Left renal cortex interstitium (tissue), 4 donors: ENCODE measurements around the gene PRR5. TPM values are rescaled to one million over a fixed set of nuclear protein-coding genes. Genes with fewer than 3 reads are reported as not detected.

Experiments
- DNase-seq, 4 donors: peaks; one replicate each; pipeline ENCODE4 v3.0.0-alpha.2; 2013; ENCODE audit warnings: low read depth in 4 of 4, low spot score in 2 of 4, missing footprints in 1 of 4
- polyA plus RNA-seq, 4 donors: library from polyadenylated mRNA; unstranded; fragments of 120-200 nt; gene quantifications; one replicate each; pipeline ENCODE4 v1.2.1, GENCODE V29; 2013; ENCODE audit not compliant: insufficient read length in 4 of 4

The PRR5 gene
- polyA plus RNA-seq, 4 donors: 22.3 to 39.1 (median 32.1) TPM

DNA sequence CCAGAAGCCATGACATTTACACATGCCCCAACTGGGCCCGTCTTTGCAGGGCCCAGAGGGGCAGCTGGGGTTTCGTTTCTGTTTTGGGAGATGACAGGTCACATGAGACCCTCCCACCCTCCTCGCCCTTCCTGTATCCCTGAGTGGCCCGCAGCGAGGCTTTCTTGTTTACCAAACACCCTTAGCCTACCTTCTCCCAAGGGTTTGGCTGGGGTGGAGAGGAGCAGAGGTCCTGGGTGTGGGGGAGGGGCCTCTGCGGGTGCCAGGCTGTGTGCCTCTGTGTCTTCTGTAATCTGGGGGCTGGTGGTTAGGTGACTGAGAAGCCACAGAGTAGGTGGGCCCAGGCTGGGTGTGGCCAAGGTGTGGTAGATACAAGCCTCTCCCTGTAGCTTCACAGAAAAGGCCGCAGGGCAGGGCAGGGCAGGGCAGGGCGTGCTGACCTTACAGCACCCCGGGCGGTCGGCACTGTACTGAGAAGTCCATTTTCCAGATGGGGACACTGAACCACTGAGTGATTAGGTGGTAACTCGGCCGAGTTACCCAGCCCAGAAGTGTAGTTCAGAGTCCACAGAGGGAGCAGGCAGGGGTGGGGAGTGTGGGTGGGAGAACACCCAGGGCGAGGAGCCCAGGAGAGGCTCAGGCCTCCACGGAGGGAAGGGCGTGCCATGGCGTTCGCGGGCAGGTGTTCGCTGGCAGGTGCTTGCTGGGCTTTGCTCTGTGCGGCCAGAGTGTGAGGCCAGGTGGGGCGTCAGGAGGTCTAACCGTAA, 8.7 kb downstream of the PRR5 start:
- DNase-seq: no peak

DNA sequence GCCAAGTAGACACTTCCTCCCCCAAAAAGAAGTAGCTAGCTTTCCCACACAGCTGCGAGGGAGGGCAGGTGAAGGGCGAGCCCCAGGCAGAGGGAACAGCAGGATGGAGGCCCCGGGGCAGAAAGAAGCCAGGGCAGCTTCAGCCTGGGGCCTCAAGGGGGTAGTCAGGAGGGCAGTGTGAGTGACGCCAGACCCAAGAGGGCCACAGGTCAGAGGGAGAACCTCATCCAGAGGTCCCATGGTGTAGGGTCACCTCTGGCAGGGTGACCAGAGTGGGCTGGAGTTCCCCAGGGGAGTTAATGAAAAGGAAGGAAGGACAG, 9.2 kb downstream of the PRR5 start:
- DNase-seq: no peak

DNA sequence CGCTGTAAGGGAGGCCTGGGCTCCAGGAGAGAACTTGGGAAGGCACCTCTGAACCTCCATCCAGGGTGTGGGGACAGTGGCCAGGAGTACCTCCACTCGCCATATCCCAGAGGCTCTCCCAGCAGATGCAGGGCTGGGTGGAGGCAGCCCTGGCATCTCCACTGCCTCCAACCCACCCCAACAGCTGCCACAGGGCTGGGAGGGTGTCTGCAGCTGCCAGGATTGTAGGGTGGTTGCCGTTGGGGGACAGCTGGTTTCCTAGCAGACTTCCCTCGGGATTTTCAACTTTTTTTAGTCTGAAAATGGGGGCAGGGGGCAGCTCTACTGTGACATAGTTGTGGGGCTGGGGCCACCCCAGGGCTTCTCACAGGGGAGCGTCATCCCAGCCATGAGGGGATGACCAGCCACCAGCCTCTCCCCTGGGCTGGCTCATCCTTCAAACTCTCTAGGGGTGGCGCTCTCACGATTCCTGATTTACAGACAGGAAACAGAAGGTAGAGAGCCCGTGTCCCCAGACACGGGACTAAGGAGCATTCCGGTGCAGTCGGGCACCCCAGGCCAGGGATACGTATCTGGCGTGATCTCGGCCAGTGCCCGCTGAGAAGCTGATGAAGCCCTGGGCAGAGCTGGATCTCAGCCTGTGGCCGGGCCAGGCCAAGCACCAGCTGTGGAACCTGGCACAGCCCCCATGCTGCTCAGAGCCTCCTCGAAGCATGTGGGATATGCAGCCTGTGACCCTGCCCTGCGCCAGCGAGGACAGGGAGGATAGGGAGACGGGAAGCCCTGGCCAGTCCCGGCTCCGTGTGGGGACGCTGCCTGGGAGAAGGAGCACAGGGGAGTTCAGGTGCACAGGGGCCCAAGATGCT, 9.9 kb downstream of the PRR5 start:
- DNase-seq: no peak

DNA sequence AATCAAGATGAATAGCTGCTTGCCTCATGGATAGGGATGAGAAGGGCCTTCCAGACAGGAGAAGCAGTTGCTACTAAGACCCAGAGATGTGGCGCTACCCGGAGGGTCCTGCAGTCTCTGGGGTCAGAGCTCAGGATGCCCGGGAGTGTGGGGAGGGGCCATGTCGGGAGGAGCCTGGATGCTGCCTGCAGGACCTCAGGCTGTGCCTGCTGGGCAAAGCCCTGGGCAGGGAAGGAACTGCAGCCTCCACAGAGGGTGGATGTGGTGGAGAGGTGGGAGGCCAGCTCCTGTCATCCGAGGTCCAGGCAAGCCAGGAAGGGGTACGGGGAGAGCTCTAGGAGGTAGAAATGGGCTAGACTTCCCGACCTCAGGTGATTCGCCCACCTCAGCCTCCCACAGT, 11.0 kb downstream of the PRR5 start:
- DNase-seq: no peak

DNA sequence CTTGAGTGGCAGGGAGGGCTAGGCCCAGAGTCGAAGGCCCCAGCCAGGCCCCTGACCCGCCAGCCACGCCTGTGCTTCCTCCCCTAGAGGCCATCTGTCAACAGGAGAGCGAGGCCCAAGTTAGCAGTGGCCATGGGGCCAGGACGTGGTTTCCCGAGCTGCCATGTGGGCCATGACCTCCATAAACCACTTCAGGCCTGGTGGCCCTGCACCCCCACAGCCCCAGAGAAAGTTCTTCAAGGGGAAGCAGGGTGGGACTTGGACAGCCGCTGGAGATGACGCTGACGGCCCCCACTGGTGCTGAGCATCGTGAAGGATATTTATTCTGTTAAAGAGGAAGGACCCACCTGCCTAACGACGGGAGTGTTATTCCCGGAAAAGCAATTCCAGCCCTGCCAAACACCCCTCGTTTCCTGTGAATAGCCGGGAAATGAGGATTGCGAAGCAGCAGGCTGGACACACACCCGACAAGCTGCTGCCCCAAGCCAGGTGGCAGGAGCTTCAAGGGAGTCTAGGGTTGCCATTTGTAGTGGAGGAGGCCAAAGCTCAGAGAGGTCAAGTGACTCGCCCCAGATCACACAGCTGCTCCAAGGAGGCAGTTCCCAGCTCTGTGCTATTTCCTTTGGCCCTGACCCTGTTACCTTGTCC, 12.8 kb downstream of the PRR5 start:
- DNase-seq: no peak

DNA sequence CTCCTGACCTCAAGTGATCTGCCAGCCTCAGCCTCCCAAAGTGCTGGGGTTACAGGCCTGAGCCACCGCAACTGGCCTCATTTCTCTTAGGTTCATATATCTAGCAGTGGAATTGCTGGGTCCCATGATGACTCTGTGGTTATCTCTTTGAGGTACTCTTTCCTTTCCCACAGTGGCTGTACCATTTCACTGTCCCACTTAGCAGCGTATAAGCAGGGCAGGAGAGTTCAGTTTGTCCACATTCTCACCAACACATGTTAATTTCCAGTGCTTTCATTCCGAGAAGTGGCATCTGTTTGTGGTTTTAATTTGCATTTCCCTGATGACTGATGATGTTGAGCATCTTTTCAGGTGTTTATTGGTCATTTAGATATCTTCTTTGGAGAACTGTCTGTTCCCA, 16.4 kb downstream of the PRR5 start:
- DNase-seq: no peak

DNA sequence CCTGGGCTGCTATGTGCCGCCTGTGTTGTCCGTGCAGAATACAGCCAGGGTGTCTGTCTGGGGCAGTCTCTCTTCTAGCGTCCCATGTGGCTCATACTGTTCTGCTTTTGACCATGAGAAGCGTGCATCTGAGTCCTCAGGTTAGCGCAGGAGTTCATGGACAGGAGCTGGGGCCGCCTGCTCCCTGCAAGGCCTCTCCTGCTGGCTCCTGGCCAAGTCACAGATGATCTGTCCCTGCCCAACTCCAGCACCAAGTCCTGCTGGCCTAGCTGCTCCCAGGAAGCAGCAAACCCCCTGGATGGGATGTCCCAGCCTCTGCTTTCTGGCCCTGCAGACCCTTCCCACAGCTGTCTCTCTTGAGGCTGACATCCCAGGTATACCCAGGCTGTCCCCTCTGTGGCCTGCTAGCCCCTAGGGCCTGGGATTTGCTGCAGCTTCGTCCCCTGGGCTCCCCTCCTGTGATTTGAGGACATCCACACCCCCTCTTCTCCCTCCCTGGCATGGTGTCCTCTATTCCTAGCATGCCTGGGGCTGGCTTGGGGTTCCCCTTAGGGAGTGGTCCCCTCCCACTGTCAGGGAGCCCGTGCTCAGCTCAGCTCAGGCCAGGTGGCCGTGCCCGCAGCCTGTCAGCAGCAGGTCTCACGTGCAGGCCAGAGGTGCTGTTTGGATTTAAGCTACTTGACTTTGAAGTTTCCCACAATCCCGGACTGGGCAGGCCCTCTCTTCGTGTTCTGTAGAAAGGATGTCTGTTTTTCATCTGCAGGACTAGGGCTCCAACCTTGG, 17.8 kb downstream of the PRR5 start:
- no peak for DNase-seq

DNA sequence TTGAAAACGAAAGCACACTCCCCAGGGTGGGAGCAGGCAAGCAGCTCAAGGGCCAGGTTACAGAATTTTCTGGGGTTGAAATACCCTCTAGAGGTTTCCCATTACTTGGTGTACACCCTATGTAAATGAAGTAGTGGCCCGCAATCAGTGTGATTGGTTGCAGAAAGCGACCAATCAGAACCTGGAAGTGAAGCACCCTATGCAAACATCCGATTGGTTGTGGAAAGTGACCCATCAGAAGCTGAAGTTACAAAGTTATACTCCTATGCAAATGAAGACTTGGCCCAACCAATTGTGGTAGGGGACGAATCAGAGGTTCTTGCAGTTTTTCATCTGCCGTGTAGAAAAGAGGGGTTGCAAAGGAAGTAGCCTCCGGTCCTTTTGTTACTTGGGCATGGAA, 19.2 kb downstream of the PRR5 start:
- DNase-seq: no peak

DNA sequence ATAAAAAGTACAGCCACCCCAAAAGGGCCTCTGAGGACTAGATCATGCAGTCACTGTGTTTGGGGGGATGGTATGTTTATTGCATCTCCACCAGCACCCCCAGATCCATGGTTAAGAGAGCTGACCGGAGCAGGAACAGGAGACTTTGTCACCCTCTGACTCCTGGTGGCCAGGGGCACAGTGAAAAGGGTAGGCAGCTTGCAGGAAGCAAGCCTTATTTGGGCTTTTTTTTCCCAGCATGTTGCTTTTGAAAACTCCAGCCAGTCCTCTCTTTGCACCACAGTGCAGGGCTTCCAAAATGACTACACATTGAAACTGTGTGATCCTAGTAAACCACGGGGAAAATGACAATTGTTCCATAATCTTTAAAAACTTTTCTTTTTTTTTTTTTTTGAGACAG, 20.6 kb downstream of the PRR5 start:
- DNase-seq: no peak

DNA sequence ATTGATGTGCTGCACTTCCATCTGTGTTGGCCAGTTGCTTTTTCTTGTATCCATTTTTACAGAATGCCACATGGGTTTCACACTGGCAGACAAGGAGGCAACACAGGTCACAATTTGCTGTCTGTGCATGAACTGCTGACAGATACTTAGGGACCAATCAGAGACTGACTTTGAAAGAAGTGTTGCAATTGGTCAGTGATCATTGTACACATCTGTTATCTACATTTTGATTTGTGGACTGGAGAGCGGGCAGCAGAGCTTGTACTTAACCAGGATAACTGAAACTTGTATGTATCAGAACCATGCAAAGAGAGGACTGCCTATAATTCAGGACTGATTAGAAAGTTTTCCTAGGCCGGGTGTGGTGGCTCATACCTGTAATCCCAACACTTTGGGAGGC, 21.8 kb downstream of the PRR5 start:
- DNase-seq: no peak

DNA sequence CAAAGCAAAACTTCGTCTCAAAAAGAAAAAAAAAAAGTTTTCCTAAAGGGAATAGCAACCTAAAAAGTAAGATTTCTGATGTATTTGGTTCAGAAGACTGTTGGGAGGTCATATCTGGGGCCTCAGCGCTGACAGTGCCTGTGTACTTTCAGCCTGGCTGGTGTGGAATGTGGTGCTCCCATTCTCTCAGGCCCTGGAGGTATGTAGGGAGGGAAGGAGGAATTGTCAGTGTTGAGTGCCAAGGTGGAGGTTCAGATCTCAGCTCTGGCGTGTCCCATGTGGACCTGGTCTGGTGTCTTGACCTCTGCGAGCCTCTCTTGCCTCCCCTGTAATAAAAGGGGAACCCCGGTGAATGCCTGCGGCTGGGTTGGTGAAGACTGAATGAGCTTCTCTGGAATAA, 22.4 kb downstream of the PRR5 start:
- DNase-seq: no peak

DNA sequence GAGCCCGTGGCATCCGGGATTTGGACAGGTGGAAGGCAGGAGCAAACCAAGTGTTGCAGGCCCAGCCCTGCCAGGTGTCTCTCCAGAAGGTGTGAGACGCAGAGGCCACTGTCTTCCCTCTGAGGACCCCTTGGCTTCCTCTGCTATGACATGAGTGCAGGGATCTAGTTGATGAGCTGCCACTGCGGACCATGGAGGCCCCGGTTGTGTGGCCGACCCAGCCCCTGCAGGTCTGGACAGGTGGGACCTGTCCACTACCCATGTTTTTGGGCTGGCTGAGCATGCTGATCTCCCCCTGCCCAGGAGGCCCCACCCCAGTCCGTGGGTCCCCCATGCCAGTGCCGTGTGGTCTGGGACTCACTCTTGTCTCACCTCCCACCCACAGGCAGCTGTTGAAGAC, 22.9 kb downstream of the PRR5 start:
- no peak for DNase-seq

DNA sequence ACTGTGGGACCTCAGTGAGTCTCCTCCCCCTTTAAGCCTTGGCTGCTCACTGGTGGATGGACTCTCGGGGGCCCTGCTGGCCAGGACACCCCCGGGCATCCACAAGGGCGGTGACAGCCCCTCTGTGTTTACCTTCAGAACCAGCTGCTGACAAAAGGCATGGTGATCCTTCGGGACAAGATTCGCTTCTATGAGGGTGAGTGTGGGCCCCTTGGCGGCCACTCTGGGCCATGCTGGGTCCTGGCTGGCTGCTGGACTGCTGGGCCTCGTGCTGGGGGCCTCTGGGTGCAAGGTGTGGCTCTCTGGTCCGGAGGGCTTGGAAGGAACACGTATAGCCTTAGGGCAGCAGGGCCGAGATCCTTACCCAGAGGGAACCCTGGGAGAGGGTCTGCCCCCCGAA, 24.4 kb downstream of the PRR5 start:
- no peak for DNase-seq

DNA sequence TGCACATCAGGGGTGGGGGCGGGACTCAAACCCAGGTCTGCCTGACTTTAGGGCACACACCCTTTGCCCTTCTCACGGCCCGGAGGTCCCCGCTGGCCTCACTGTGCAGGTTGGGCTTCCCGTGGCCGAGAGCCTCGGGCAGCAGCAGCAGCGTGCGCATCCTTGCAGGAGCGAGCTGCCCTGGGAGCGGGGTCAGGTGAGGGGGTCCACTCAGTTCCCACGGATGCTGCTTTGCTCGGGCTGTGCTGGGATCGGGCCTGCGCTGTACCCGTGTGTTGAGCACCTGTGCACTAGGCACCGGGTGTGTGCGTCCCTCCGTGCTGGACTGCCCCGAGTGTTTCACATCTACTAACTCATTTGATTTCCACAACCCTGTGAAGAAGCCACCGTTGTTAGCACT, 25.1 kb downstream of the PRR5 start:
- DNase-seq: no peak

DNA sequence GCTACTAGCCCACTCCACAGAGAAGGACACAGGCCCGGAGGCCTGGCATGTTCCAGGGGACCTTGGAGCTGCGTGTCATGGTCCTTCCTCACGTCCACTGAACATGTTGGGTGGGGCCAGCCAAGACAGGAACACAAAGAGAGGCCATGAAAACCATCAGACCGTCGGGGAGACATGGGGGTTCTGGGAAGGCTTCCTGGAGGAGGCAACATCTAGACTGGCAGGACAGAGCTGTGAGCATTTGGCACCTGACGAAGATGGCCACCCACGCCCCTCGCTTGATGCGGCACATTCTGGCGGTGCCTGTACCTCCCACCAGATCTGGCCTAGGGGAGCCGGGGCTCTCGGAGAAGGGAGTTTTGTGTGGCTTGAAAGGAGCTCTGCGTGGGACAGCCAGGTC, 25.7 kb downstream of the PRR5 start:
- no peak for DNase-seq

DNA sequence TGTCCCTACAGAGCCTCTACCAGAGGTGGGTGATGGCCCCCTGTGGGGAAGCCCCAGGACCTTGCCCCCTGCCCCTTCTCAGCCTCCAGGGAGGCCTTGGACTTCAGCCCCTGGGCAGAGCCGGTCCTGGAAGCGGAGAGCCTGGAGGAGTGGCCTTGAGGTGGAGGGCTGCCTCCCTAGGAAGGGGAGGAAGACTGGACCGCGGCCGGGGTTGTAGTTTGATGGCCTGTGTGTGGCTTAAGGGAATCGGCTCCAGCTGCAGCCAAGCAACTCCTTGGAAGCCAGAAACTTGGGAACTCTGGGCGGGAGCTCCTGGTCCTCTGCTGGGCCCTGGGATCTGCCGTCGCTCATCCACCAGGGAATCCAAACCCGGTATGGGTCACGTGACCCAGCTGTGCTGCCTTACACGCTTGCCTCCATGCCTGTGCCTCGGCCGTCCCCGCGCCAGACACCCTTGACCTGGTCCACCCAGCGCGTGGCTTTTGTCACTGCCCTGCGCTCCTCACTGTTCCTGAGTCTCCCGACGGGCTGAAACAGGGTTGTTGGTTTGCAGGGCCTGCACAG, 26.8 kb downstream of the PRR5 start:
- no peak for DNase-seq

DNA sequence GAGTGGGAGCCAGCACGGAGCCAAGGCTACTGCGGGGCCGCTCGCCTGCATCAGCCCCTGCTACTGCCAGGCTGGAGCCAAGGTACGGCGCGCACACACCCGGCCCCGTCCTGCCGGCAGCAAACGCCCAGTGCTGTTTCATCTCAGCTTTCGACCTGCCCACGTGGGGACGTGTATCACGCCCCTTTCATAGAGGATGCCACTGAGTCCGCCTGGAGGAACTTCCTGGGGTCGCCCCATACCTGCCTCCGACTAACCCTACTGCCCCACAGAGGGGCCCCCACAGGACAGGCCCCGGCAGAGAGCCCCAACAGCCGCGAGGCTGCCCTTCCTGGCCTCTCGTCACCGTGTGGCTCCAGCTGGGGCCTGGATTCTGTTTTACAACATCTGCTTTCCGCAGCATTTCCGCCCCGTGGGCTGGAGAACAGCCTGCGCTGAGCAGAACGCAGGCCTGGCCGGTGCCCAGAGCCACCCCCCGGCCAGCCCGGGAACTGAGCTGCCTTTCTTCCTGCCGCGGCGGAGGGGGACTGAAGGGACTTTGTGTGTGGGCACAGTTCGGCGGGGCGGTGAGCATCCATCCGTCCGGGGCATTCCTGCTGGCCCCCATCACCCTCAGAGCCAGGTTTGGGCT, 27.5 kb downstream of the PRR5 start:
- peak in 2 of 4 donors; percentile 34 to 69 for DNase-seq

DNA sequence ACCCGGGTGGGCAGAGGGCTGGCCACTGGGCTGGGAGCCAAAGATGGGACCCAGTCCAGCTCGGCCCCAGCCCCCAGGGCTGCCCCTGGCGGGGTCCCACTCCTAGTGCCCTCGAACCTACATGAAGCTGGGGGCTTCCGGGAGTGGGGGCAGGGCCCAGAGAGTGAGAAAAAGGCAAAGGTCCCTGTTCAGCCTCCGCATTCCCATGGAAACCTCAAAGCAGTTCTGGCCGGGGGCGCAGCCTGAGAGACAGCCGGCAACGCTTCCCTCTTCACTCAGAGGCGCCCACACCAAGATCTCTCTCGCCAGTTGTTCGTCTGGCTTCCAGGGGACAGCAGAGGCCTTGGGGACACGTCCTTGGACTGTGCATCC, 28.0 kb downstream of the PRR5 start:
- DNase-seq: no peak

DNA sequence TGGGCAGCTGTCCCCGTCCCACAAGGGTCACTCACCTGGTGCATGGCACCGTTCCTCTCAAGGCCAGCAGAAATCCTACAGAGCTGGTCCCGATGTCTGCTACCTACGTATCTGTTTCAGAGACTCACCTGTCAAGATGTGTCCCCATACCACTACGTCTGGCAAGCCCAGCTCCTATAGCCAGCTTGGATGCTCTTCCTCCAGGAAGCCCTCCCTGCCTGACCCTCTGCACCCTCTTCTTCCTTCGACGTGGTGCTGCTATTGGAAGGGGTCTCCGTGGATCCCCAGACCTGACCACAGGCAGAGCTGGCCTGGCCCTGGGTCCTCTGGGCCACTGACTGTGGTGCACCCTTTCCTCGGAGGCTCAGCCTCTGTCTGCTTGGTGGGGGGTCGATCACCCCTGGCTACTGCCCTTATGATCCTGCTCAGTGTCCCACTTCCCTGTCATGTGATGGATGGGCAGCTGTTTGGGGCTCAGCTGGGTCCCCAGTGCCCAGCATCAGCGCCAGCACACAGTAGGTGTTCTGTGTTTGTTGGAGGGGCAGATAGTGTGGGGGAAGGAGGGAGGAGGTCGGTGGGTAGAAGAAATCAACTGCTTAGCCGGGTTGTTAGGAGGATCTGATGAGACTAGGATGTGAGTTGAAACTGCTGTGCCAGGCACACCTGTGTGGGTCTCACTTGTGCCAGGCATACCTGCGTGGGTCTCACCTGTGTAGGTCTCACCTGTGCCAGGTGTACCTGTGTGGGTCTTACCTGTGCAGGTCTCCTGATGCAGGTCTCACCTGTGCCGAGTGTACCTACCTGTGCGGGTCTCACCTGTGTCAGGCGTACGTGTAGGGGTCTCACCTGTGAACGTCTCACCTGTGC, 28.7 kb downstream of the PRR5 start:
- DNase-seq: no peak
